Stimulated activated CD4-positive, alpha-beta T cell treated with anti-CD3 and anti-CD28 coated beads, Interleukin-1b, Interleukin-23, amount 100 ng/mL, for 1 hour (primary cell): Measurements from ENCODE around the gene UBXN4.
A peak's percentile ranks its signal among the peaks of the same experiment; 100 is the strongest.
"Not testable (repeated sequence)": the region's sequence is repeated elsewhere in the genome, so short reads cannot be mapped to it uniquely, and the experiment has no call there.

Source experiments
- DNase-seq, 2 donors: peaks; one replicate each; pipeline ENCODE4 v3.0.0-alpha.2; 2020; ENCODE audit warnings: low read depth in 2 of 2

UBXN4 gene

DNA sequence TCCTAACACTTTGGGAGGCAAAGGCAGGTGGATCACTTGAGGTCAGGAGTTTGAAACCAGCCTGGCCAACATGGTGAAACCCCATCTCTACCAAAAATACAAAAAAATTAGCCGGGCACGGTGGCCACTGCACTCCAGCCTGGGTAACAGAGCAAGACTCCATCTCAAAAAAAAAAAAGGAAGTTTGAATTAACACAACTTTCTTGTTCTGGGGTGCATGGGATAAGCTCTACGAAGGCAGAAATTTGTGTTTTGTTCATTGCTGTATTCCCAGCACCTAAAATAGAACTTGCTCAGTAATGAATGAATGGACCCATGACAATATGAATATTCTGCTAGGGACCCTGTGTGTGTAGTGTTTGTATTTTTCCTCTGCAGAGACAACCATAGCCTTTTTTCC, 66.2 kb downstream of the UBXN4 start:
- DNase-seq = not testable (repeated sequence)

DNA sequence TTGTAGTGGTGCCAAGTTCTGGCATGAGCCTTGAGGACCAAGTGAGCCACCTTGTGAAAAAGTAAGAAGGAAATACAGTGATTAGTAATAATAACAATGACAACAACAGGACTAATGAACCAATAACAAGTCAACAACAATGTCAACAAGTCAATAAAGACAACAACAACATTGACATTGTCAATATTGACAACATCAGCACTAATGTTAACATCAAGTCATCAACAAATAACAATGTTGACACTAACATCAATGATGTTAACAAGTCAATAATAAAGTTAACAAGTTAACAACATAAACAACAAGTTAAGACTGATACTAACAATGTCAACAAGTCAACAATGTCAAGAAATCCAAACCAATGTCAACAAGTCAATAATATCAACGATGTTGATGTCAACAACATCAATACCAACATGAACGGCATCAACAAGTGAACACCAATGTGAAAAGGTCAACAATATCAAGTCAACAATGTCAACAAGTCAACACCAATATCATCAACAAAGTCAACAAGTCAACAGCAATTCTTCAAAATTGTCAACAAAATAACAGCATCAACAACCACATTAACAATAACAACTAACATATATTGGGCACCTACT, 71.4 kb downstream of the UBXN4 start:
- DNase-seq = no peak

DNA sequence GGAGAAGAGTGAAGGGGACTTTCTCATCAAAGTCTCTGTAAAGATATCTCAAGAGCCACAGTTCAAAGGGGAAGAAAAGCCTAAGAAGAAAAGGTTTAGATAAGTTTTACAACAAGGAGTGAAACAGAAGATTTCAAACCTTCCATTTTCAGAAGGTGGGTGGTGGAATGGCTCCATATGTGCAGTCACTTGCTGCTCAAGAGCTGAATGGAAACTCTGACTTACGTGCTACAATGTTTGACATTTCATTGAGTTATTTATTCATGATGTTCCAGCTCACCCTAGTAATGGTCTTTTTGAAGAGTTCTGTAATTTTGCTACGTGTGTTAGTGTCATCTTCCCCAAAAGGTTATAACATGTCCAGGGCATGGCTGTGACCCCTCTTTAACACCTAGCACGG, 73.6 kb downstream of the UBXN4 start:
- no peak for DNase-seq

- DNase-seq = no peak
These were observed 75.8 kb downstream of the UBXN4 start for GRCh38 chr2:135817466-135817865.

- DNase-seq = no peak
These were observed 76.3 kb downstream of the UBXN4 start for GRCh38 chr2:135817951-135818350.

GRCh38 chr2:135818937-135819610, 77.4 kb downstream of the UBXN4 start:
- no peak for DNase-seq

GRCh38 chr2:135820003-135820618, 78.5 kb downstream of the UBXN4 start:
- peak; percentile 7 to 44 for DNase-seq

- DNase-seq = no peak
These were observed 79.5 kb downstream of the UBXN4 start for GRCh38 chr2:135821190-135821589.

DNA sequence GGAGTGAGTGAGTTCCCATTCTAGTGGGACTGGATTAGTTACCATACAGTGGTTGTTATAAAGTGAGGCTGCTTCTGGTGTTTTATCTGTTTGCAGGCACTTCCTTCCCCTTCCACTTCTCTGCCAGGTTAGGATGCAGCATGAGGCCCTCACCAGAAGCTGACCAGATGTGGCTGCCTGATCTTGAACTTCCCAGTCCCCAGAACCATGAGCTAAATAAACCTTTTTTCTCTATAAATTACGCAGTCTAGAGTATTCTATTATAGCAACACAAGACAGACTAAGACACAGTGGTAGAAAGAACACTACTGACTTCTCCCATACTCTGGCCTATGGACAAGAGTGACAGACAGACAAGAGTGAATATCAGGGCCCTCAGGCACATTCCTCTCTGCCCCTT, 81.2 kb downstream of the UBXN4 start:
- no peak for DNase-seq

GRCh38 chr2:135825131-135825530, 83.5 kb downstream of the UBXN4 start:
- DNase-seq = no peak

DNA sequence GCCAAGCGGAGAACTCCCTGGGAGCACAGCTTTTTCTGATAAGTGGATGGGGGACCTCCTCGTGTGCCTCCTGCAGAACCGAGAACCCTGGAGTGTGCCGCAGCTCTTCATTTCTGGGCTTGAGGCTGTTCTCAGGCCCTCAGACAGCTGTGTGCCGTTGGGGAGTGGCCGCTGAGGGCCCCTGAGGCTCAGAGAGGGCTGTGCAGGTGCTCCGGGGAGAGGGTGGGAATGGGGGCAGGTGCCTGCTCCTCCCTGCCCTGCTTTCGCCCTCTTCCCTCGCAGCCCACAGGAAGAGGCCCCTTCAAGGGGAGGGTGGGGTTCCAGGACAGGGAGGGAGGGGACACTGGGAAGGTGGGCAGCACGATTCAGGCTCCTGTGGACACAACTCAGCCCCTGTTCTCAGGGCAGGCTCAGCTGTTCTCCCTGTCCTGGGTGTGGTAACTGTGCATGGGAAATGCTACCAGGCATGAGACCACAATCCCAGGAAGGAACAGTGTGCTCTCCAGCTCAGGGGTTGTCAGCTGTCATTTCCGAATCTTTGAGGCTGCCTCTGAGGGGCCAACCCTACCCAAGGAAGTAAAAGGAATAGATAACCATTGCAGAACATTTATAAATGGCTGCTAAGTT, 84.0 kb downstream of the UBXN4 start:
- DNase-seq = no peak

GRCh38 chr2:135826544-135826943, 84.9 kb downstream of the UBXN4 start:
- DNase-seq = no peak

DNA sequence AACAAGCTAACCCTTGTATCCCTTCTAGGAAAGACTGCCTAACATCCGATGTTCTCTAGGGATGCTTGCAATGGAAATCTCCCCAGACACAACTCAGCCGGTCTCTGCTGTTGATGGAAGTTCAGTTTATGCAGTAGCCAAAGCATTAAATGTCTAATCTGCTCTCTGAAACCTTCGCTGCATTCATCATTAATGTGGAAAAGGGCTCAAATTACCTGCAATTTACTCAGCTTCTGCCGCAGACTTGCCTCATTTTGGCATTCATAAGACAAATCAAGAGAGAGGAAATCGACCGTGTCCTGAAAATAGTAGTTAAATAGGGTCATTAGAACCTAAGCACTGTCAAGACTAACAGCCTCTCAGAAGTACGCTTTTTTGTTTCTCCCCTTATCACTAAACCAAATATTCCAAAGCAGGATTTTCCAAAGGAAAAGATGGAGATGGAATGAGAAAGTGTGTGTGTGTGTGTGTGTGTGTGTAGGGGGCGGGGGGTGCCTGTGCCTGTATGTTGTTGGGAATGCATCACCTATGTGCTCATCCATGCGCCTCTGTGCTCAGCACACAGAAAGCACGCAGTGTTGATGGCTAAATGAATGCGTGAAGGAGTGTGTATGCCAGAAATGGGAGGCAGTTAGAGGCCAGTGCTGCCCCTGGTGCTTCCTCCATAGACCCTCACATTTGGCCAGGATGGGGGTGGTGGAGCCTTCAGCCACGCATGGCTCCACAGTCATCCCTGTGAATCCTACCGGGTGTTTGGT, 87.9 kb downstream of the UBXN4 start:
- no peak for DNase-seq

- DNase-seq = no peak
These were observed 89.6 kb downstream of the UBXN4 start for GRCh38 chr2:135831180-135831812.

DNA sequence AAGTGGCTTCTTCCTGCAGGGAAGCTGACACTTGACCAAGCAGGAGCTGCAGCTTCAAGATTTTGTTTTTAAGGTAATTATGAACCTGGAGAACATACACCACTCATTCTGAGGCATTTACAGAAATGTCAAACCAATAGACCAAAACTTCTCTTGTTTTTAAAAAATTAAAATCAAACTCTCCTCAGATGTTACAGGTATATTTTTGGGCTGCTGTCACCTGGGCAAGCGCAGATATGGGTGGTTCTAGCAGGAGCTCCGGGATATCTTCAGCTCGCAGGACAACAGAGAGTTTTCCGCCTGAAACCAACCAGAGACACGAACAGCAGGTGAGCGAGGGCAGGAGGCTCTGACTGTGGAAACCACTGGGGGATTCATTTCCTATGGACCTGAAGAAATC, 91.2 kb downstream of the UBXN4 start:
- no peak for DNase-seq
